ENCODE data around the gene SRP68. TPM values are rescaled to one million over a fixed set of nuclear protein-coding genes. Genes with fewer than 3 reads are reported as not detected.

Gene SRP68
- total RNA-seq, 1 donor from 2014 or later, result 80.5 TPM

GRCh38 chr17:76085066-76085730, 12.9 kb upstream of the SRP68 start:
- Mint-ChIP-seq H3K27ac (no peak overlapping the region), H3K4me3 (no peak overlapping the region), H3K9me3 (no peaks in the 10 kb centered on the region), H3K36me3 (peaks cover 16% of the 10 kb centered on the region), H3K27me3 (ENCODE audit: low read depth) (no peaks in the 10 kb centered on the region), H3K4me1 (peaks cover 25% of the 10 kb centered on the region)
- DNase-seq (ENCODE audit: low spot score in 2 of 2, unreplicated experiment in 2 of 2), result no peak
- TF ChIP-seq, protein P1, sequence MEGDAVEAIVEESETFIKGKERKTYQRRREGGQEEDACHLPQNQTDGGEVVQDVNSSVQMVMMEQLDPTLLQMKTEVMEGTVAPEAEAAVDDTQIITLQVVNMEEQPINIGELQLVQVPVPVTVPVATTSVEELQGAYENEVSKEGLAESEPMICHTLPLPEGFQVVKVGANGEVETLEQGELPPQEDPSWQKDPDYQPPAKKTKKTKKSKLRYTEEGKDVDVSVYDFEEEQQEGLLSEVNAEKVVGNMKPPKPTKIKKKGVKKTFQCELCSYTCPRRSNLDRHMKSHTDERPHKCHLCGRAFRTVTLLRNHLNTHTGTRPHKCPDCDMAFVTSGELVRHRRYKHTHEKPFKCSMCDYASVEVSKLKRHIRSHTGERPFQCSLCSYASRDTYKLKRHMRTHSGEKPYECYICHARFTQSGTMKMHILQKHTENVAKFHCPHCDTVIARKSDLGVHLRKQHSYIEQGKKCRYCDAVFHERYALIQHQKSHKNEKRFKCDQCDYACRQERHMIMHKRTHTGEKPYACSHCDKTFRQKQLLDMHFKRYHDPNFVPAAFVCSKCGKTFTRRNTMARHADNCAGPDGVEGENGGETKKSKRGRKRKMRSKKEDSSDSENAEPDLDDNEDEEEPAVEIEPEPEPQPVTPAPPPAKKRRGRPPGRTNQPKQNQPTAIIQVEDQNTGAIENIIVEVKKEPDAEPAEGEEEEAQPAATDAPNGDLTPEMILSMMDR (IDR thresholded peaks at IDR 0.05; ENCODE audit: unreplicated experiment), result no peak

DNA sequence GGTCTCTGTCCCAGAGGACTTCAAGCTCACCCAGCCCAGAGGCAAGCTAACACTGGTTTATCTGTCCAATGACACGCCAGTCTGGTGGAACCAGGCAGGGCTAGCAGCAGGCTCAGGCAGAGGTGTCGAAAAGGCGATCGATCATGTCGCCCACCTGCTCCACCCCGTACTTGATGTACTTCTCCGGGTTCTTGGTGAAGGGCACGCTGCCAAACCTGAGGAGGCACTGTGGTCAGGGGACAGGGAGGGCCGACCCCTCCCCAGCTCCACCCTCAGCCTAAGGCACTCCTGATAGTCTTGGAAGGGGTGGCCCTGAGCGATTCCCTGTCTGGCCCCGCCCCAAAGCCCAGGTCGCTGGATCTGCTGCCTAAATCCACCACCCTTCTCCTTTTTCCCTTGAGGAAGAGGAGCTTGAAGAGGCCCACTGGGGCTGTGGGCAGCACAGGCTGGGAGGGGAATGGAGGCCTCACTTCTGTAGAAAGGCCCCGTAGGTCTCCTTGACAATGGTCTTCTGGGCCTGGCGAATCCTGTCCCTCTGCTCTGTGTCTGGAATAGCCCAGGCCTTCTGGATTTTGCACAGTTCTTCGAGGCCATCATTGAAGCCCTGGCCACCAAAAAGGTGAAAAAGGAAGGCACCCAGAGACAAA, 11.3 kb upstream of the SRP68 start:
- no peaks in the 10 kb centered on the region for H3K9me3 Mint-ChIP-seq
- H3K4me3 Mint-ChIP-seq, result no peak overlapping the region
- peaks cover 15% of the 10 kb centered on the region for H3K27me3 Mint-ChIP-seq (ENCODE audit: low read depth)
- TF ChIP-seq, protein P1 (IDR thresholded peaks at IDR 0.05; ENCODE audit: unreplicated experiment), result no peak
- peaks cover 38% of the 10 kb centered on the region for H3K4me1 Mint-ChIP-seq
- DNase-seq (ENCODE audit: low spot score in 2 of 2, unreplicated experiment in 2 of 2), result no peak
- peaks cover 10% of the 10 kb centered on the region for H3K36me3 Mint-ChIP-seq
- H3K27ac Mint-ChIP-seq, result peak overlapping the region; percentile 56

DNA sequence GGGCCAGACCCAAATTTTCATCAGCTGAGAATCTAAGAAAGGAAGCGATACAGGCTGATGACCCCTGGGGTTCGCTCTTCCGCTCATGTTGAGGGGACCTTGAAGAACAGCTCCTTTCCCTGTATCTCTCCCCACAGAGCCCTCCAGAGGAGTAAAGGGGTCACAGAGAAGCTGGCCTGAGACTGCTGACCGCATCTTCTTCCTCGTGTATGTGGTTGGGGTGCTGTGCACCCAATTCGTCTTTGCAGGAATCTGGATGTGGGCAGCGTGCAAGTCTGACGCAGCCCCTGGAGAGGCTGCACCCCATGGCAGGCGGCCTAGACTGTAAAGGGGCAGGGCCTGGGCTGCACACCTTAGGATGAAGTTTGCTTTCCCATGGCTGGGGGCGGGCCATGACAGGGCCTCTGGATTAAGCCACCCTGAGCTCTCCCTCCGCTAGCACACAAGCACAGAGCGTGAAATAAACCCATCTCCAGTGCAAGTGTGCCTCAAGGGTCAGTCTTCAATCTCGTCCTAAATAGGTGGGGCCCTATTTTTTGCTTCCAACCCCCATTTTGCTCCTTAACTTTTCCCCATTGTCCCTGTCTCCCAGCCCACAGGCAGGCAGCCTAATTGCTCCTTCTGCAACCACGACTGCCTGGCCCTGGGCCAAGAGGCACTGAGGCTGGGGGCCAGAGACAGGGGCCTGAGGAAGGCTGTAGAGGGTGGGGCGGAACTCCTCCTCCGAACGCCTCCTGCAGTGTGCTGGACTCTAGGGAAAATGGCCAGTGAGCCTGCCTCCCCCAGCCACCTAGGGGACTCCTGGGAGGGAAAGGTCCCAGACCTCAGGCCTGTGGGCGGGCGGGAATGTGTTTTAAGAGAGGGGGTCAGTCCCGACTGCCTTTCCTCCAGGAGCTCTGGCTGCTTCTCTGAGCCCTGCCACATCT, 10.3 kb upstream of the SRP68 start:
- TF ChIP-seq, protein P1 (IDR thresholded peaks at IDR 0.05; ENCODE audit: unreplicated experiment), result no peak
- Mint-ChIP-seq H3K9me3 (no peaks in the 10 kb centered on the region), H3K4me1 (peaks cover 40% of the 10 kb centered on the region), H3K27ac (peak overlapping the region; percentile 16), H3K4me3 (no peak overlapping the region), H3K36me3 (peaks cover 8% of the 10 kb centered on the region), H3K27me3 (ENCODE audit: low read depth) (peaks cover 26% of the 10 kb centered on the region)
- DNase-seq (ENCODE audit: low spot score in 2 of 2, unreplicated experiment in 2 of 2), result no peak

GRCh38 chr17:76081295-76082210, 9.2 kb upstream of the SRP68 start:
- no peak for DNase-seq (ENCODE audit: low spot score in 2 of 2, unreplicated experiment in 2 of 2)
- Mint-ChIP-seq H3K9me3 (no peaks in the 10 kb centered on the region), H3K27me3 (ENCODE audit: low read depth) (peaks cover 36% of the 10 kb centered on the region), H3K4me1 (peaks cover 43% of the 10 kb centered on the region), H3K36me3 (peaks cover 6% of the 10 kb centered on the region), H3K4me3 (no peak overlapping the region), H3K27ac (no peak overlapping the region)
- TF ChIP-seq, protein P1 (IDR thresholded peaks at IDR 0.05; ENCODE audit: unreplicated experiment), result no peak

- Mint-ChIP-seq H3K27ac (no peak overlapping the region), H3K9me3 (no peaks in the 10 kb centered on the region), H3K4me3 (no peak overlapping the region), H3K27me3 (ENCODE audit: low read depth) (peaks cover 44% of the 10 kb centered on the region), H3K4me1 (peaks cover 46% of the 10 kb centered on the region), H3K36me3 (peaks cover 5% of the 10 kb centered on the region)
- no peak for DNase-seq (ENCODE audit: low spot score in 2 of 2, unreplicated experiment in 2 of 2)
- TF ChIP-seq, protein P1 (IDR thresholded peaks at IDR 0.05; ENCODE audit: unreplicated experiment), result no peak
These were observed 8.5 kb upstream of the SRP68 start for GRCh38 chr17:76080768-76081287.
